Activated CD8-positive, alpha-beta T cell treated with anti-CD3 and anti-CD28 coated beads, Interleukin-2, amount 10 ng/mL, durations not matched to agents 7 days and 5 days (primary cell): ENCODE results near the gene RNF144B. TPM values are rescaled to one million over a fixed set of nuclear protein-coding genes. Genes with fewer than 3 reads are reported as not detected.
A peak's percentile ranks its signal among the peaks of the same experiment; 100 is the strongest.

Source experiments
- ATAC-seq: fragments of 150-1000 bp; cut with Tn5 transposase; one replicate; pipeline ENCODE4 v1.10.0; 2021; ENCODE audit warnings: moderate library complexity
- CTCF ChIA-PET: fragments of 350-600 bp; sonication (Branson Sonifier 250); formaldehyde crosslinking; loops from one replicate; lab custom pipeline; 2021; ENCODE audit warnings: antibody characterized with exemption; lab: Charles Lee
- POLR2A ChIA-PET: fragments of 350-600 bp; sonication (Branson Sonifier 250); formaldehyde crosslinking; loops from one replicate; lab custom pipeline; 2021; ENCODE audit warnings: antibody characterized with exemption; lab: Charles Lee
- DNase-seq: peaks from one replicate; pipeline ENCODE4 v3.0.0-alpha.2; 2020
- H3K27ac Mint-ChIP-seq: one replicate; pipeline ENCODE4 v1.8.0; 2021; ENCODE audit warnings: mild to moderate bottlenecking, mixed read lengths
- H3K27me3 Mint-ChIP-seq: one replicate; pipeline ENCODE4 v1.8.0; 2021; ENCODE audit warnings: low read depth, mixed read lengths
- H3K36me3 Mint-ChIP-seq: one replicate; pipeline ENCODE4 v1.8.0; 2021; ENCODE audit warnings: low read depth, mixed read lengths
- H3K4me1 Mint-ChIP-seq: one replicate; pipeline ENCODE4 v1.8.0; 2021; ENCODE audit warnings: low read depth, mixed read lengths
- H3K4me3 Mint-ChIP-seq: one replicate; pipeline ENCODE4 v1.8.0; 2021; ENCODE audit warnings: mild to moderate bottlenecking, mixed read lengths
- H3K9me3 Mint-ChIP-seq: one replicate; pipeline ENCODE4 v1.8.0; 2022; ENCODE audit warnings: mixed read lengths; ENCODE audit not compliant: insufficient read depth
- total RNA-seq, 2 experiments: library from RNA; stranded (reverse); gene quantifications; one replicate each; pipeline ENCODE4 v1.2.3, GENCODE V29; 2021

RNF144B gene
- total RNA-seq, 2 experiments from 2014 or later = 0.73 to 1.9 TPM

GRCh38 chr6:18495236-18495635 is 108.1 kb downstream of the RNF144B start:
- no peak overlapping the region for H3K27ac Mint-ChIP-seq
- H3K27me3 Mint-ChIP-seq = peaks cover 6% of the 10 kb centered on the region
- H3K9me3 Mint-ChIP-seq = no peaks in the 10 kb centered on the region
- POLR2A ChIA-PET = no interaction called here
- no peak for DNase-seq
- no peak overlapping the region for H3K4me3 Mint-ChIP-seq
- H3K36me3 Mint-ChIP-seq = no peaks in the 10 kb centered on the region
- CTCF ChIA-PET = no interaction called here
- H3K4me1 Mint-ChIP-seq = no peaks in the 10 kb centered on the region
- no peak for ATAC-seq

- Mint-ChIP-seq H3K4me3 (no peak overlapping the region), H3K9me3 (no peaks in the 10 kb centered on the region), H3K4me1 (peaks cover under 1% of the 10 kb centered on the region), H3K36me3 (no peaks in the 10 kb centered on the region), H3K27me3 (peaks cover 6% of the 10 kb centered on the region), H3K27ac (no peak overlapping the region)
- ChIA-PET POLR2A (no interaction called here), CTCF (no interaction called here)
- DNase-seq (no peak), ATAC-seq (no peak)
Observed at GRCh38 chr6:18496462-18496861, 109.3 kb downstream of the RNF144B start.

- ATAC-seq (no peak), DNase-seq (no peak)
- Mint-ChIP-seq H3K27me3 (peaks cover 6% of the 10 kb centered on the region), H3K9me3 (no peaks in the 10 kb centered on the region), H3K4me1 (peaks cover 4% of the 10 kb centered on the region), H3K27ac (no peak overlapping the region), H3K4me3 (no peak overlapping the region), H3K36me3 (no peaks in the 10 kb centered on the region)
- ChIA-PET POLR2A (no interaction called here), CTCF (no interaction called here)
Observed at GRCh38 chr6:18497006-18497405, 109.9 kb downstream of the RNF144B start.

GRCh38 chr6:18498408-18498807 is 111.3 kb downstream of the RNF144B start:
- peaks cover 4% of the 10 kb centered on the region for H3K4me1 Mint-ChIP-seq
- ChIA-PET CTCF (no interaction called here), POLR2A (no interaction called here)
- no peaks in the 10 kb centered on the region for H3K36me3 Mint-ChIP-seq
- H3K27me3 Mint-ChIP-seq = peaks cover 6% of the 10 kb centered on the region
- H3K4me3 Mint-ChIP-seq = no peak overlapping the region
- no peaks in the 10 kb centered on the region for H3K9me3 Mint-ChIP-seq
- no peak for ATAC-seq
- DNase-seq = no peak
- no peak overlapping the region for H3K27ac Mint-ChIP-seq

GRCh38 chr6:18500921-18501662 is 113.9 kb downstream of the RNF144B start:
- no peaks in the 10 kb centered on the region for H3K9me3 Mint-ChIP-seq
- ChIA-PET CTCF (interaction anchor here (6.5 kb wide), 1 partner anchor 178 kb away, joined by 80 read pairs; no protein-coding TSS in a partner anchor), POLR2A (no interaction called here)
- peaks cover 4% of the 10 kb centered on the region for H3K4me1 Mint-ChIP-seq
- H3K36me3 Mint-ChIP-seq = no peaks in the 10 kb centered on the region
- no peak for ATAC-seq
- DNase-seq = no peak
- no peak overlapping the region for H3K4me3 Mint-ChIP-seq
- H3K27ac Mint-ChIP-seq = no peak overlapping the region
- peaks cover 6% of the 10 kb centered on the region for H3K27me3 Mint-ChIP-seq

- POLR2A ChIA-PET = no interaction called here
- CTCF ChIA-PET = interaction anchor here (6.5 kb wide), 1 partner anchor 178 kb away, joined by 80 read pairs; no protein-coding TSS in a partner anchor
- no peak overlapping the region for H3K27ac Mint-ChIP-seq
- H3K4me1 Mint-ChIP-seq = peaks cover 4% of the 10 kb centered on the region
- H3K36me3 Mint-ChIP-seq = no peaks in the 10 kb centered on the region
- peaks cover 2% of the 10 kb centered on the region for H3K27me3 Mint-ChIP-seq
- DNase-seq (no peak), ATAC-seq (no peak)
- no peaks in the 10 kb centered on the region for H3K9me3 Mint-ChIP-seq
- H3K4me3 Mint-ChIP-seq = no peak overlapping the region
Observed at GRCh38 chr6:18501663-18502013, 114.5 kb downstream of the RNF144B start.

GRCh38 chr6:18503206-18503592 is 116.0 kb downstream of the RNF144B start:
- ATAC-seq = no peak
- DNase-seq = no peak
- no peaks in the 10 kb centered on the region for H3K36me3 Mint-ChIP-seq
- peaks cover 4% of the 10 kb centered on the region for H3K4me1 Mint-ChIP-seq
- CTCF ChIA-PET = interaction anchor here (0.7 to 6.5 kb wide), 8 partner anchors 15 to 180 kb away, joined by 3 to 80 read pairs (median 4); partner anchors contain the start of gene RNF144B
- H3K9me3 Mint-ChIP-seq = no peaks in the 10 kb centered on the region
- peaks cover 2% of the 10 kb centered on the region for H3K27me3 Mint-ChIP-seq
- POLR2A ChIA-PET = no interaction called here
- H3K4me3 Mint-ChIP-seq = no peak overlapping the region
- no peak overlapping the region for H3K27ac Mint-ChIP-seq

- Mint-ChIP-seq H3K4me3 (no peak overlapping the region), H3K27me3 (peaks cover 2% of the 10 kb centered on the region), H3K9me3 (no peaks in the 10 kb centered on the region), H3K27ac (no peak overlapping the region), H3K36me3 (no peaks in the 10 kb centered on the region), H3K4me1 (peaks cover 4% of the 10 kb centered on the region)
- ChIA-PET POLR2A (no interaction called here), CTCF (interaction anchor here (0.7 to 6.5 kb wide), 9 partner anchors 15 to 180 kb away, joined by 3 to 80 read pairs (median 4); partner anchors contain the start of gene RNF144B)
- DNase-seq = peak; percentile 51
- no peak for ATAC-seq
Observed at GRCh38 chr6:18503593-18504231, 116.6 kb downstream of the RNF144B start.

GRCh38 chr6:18504232-18504596 is 117.1 kb downstream of the RNF144B start:
- peaks cover 4% of the 10 kb centered on the region for H3K4me1 Mint-ChIP-seq
- H3K27me3 Mint-ChIP-seq = peaks cover 2% of the 10 kb centered on the region
- ATAC-seq (no peak), DNase-seq (no peak)
- H3K27ac Mint-ChIP-seq = no peak overlapping the region
- H3K4me3 Mint-ChIP-seq = no peak overlapping the region
- no peaks in the 10 kb centered on the region for H3K9me3 Mint-ChIP-seq
- ChIA-PET CTCF (interaction anchor here (0.8 to 6.5 kb wide), 3 partner anchors 157 to 181 kb away, joined by 3 to 80 read pairs (median 4); no protein-coding TSS in a partner anchor), POLR2A (no interaction called here)
- no peaks in the 10 kb centered on the region for H3K36me3 Mint-ChIP-seq

- no peaks in the 10 kb centered on the region for H3K9me3 Mint-ChIP-seq
- POLR2A ChIA-PET = no interaction called here
- CTCF ChIA-PET = interaction anchor here (1.1 to 6.5 kb wide), 3 partner anchors 119 to 183 kb away, joined by 3 to 80 read pairs (median 3); partner anchors contain the start of gene RNF144B
- no peaks in the 10 kb centered on the region for H3K27me3 Mint-ChIP-seq
- H3K4me1 Mint-ChIP-seq = peaks cover 4% of the 10 kb centered on the region
- no peak overlapping the region for H3K27ac Mint-ChIP-seq
- DNase-seq (no peak), ATAC-seq (no peak)
- H3K4me3 Mint-ChIP-seq = no peak overlapping the region
- no peaks in the 10 kb centered on the region for H3K36me3 Mint-ChIP-seq
Observed at GRCh38 chr6:18506382-18507017, 119.3 kb downstream of the RNF144B start.

GRCh38 chr6:18507018-18507415 is 119.9 kb downstream of the RNF144B start:
- Mint-ChIP-seq H3K4me1 (no peaks in the 10 kb centered on the region), H3K9me3 (no peaks in the 10 kb centered on the region), H3K27ac (no peak overlapping the region), H3K36me3 (no peaks in the 10 kb centered on the region), H3K4me3 (no peak overlapping the region), H3K27me3 (no peaks in the 10 kb centered on the region)
- POLR2A ChIA-PET = no interaction called here
- DNase-seq = no peak
- ATAC-seq = no peak
- CTCF ChIA-PET = interaction anchor here (1.1 to 6.5 kb wide), 3 partner anchors 120 to 184 kb away, joined by 3 to 80 read pairs (median 7); partner anchors contain the start of gene RNF144B

- ChIA-PET POLR2A (no interaction called here), CTCF (interaction anchor here (1.1 kb wide), 1 partner anchor 184 kb away, joined by 7 read pairs; no protein-coding TSS in a partner anchor)
- H3K4me3 Mint-ChIP-seq = no peak overlapping the region
- DNase-seq (no peak), ATAC-seq (no peak)
- H3K9me3 Mint-ChIP-seq = no peaks in the 10 kb centered on the region
- H3K4me1 Mint-ChIP-seq = no peaks in the 10 kb centered on the region
- H3K36me3 Mint-ChIP-seq = no peaks in the 10 kb centered on the region
- no peak overlapping the region for H3K27ac Mint-ChIP-seq
- no peaks in the 10 kb centered on the region for H3K27me3 Mint-ChIP-seq
Observed at GRCh38 chr6:18507561-18507960, 120.4 kb downstream of the RNF144B start.
